ENCODE measurements around the gene LHX1. TPM values are rescaled to one million over a fixed set of nuclear protein-coding genes. Genes with fewer than 3 reads are reported as not detected.

The LHX1 gene
- total and polyA plus RNA-seq, 2 of the 8 experiments (the other 6 are each of a cell fraction or from before 2014, with no cell fraction given): 0.26 to 0.93 TPM

DNA sequence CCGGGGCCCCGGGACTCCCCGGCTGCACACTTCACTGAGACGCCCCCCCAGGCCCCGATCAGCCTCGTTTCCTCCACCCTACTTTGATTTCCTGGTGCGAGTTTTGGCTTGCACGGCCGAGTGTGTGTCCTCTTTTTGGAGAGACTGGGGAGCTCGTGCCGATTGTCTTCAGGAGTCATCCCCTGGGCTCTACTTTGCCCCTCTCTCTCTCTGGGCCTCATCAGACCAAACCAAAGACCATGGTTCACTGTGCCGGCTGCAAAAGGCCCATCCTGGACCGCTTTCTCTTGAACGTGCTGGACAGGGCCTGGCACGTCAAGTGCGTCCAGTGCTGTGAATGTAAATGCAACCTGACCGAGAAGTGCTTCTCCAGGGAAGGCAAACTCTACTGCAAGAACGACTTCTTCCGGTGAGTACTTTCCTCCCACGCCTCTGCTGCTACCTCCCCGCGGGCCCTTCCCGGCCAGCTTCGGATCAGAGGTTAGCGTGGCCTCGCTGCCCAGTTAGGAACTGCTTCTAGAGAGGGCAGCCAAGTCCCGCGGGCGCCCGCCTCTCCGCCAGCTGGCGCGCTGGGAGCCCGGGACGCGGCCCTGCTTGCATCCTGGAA, 787 bp downstream of the LHX1 start:
- Histone ChIP-seq H4K91ac (replicated peaks; ENCODE audit: insufficient read length, low read length) (peak overlapping the region; percentile 37), H2AK5ac (ENCODE audit: low read depth, low read length) (no peak overlapping the region), H3K56ac (replicated peaks; ENCODE audit: insufficient read length, low read depth, low read length) (no peak overlapping the region), H2AFZ (ENCODE audit: low read length) (no peak overlapping the region), H3K36me3 (ENCODE audit: control insufficient read depth in 2 of 4, insufficient read depth in 4 of 4, low read length in 3 of 4) (peaks cover 0 to 13% (median 0%) of the 10 kb centered on the region in 4 experiments; a peak in 1 of 8 replicates), H2BK15ac (ENCODE audit: low read length) (no peak overlapping the region), H2BK120ac (replicated peaks; ENCODE audit: low read depth, low read length) (no peak overlapping the region), H3K4me1 (replicated peaks in 1 of 4; ENCODE audit: control insufficient read depth in 3 of 4, insufficient read depth in 4 of 4, low read length in 3 of 4) (peaks cover 2 to 71% (median 53%) of the 10 kb centered on the region in 4 experiments), H3K23me2 (ENCODE audit: low read depth, low read length) (peaks cover 28% of the 10 kb centered on the region; the same call in 1 of the 2 replicates), H3K23ac (ENCODE audit: insufficient read length) (no peak overlapping the region), H3K9ac (replicated peaks in 1 of 4; ENCODE audit: extremely low read depth in 1 of 4, low read depth in 3 of 4, low read length in 3 of 4) (no peak overlapping the region), H3K18ac (ENCODE audit: extremely low read depth, low read length) (peak overlapping the region; percentile 40; the same call in 1 of the 2 replicates), H3K27ac (ENCODE audit: low read depth, low read length) (no peak overlapping the region), H3K4ac (replicated peaks; ENCODE audit: insufficient read length, low read depth, low read length) (no peak overlapping the region), H3K79me1 (ENCODE audit: low read depth, low read length) (no peaks in the 10 kb centered on the region), H2BK20ac (ENCODE audit: low read length) (0 out of 2 replicates have a peak overlapping the region, but pooled peaks have one; percentile 29), H3K4me2 (ENCODE audit: insufficient read depth in 1 of 2, low read depth in 2 of 2, low read length in 2 of 2) (peak overlapping the region; percentile 88 to 92), H3K27me3 (replicated peaks in 1 of 4; ENCODE audit: control insufficient read depth in 3 of 4, extremely low read depth in 1 of 4, insufficient read depth in 3 of 4, low read length in 3 of 4) (peaks cover 83 to 100% (median 94%) of the 10 kb centered on the region in 4 experiments), H3K9me3 (ENCODE audit: insufficient read depth in 2 of 2, low read depth in 1 of 2, low read length in 1 of 2) (no peaks in the 10 kb centered on the region; a peak in 1 of 4 replicates), H3K4me3 (ENCODE audit: extremely low read depth in 1 of 4, insufficient read depth in 2 of 4, low read depth in 3 of 4, low read length in 4 of 4) (peak overlapping the region; percentile 14 to 74 (median 47); a peak in 7 of 8 replicates), H2BK12ac (ENCODE audit: low read depth, low read length) (peak overlapping the region; percentile 52; the same call in 1 of the 2 replicates), H4K5ac (ENCODE audit: insufficient read length, low read depth, low read length) (no peak overlapping the region), H2BK5ac (ENCODE audit: low read depth, low read length) (peak overlapping the region; percentile 10; the same call in 1 of the 2 replicates), H4K8ac (ENCODE audit: extremely low read depth, insufficient read depth, low read length) (no peak overlapping the region), H4K20me1 (replicated peaks in 1 of 2; ENCODE audit: control insufficient read depth in 1 of 2, insufficient read depth in 2 of 2, low read length in 2 of 2) (peaks cover 14 to 30% of the 10 kb centered on the region in 2 experiments), H3K79me2 (ENCODE audit: control insufficient read depth in 1 of 2, insufficient read depth in 2 of 2, low read length in 2 of 2) (no peaks in the 10 kb centered on the region), H3K14ac (ENCODE audit: insufficient read length) (no peak overlapping the region)
- FAIRE-seq (no peak), DNase-seq (ENCODE audit: low read depth in 1 of 2, low spot score in 2 of 2) (peak in 1 of 2 experiments; percentile 76)
- 0 out of 2 replicates have a peak, but pooled peaks have one; percentile 7 for TF ChIP-seq CREB1 (IDR thresholded peaks at IDR 0.05)
- TF ChIP-seq SUZ12 (IDR thresholded peaks at IDR 0.05; ENCODE audit: low read length): no peak; the same call in 1 of the 2 replicates
- TF ChIP-seq, protein P1, sequence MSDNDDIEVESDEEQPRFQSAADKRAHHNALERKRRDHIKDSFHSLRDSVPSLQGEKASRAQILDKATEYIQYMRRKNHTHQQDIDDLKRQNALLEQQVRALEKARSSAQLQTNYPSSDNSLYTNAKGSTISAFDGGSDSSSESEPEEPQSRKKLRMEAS (IDR thresholded peaks at IDR 0.05): peak; percentile 25; the same call in 1 of the 2 replicates
- peak; percentile 70; the same call in 1 of the 2 replicates for TF ChIP-seq EGR1 (IDR thresholded peaks at IDR 0.05; ENCODE audit: borderline replicate concordance, low read depth, low read length)
- peak; percentile 42 for TF ChIP-seq CTBP2 (IDR thresholded peaks at IDR 0.05; ENCODE audit: borderline replicate concordance, insufficient read depth, insufficient read length, low read length)
- peak in 1 of 2 experiments; percentile 18; a peak in 1 of 3 replicates for TF ChIP-seq EP300 (IDR thresholded peaks at IDR 0.05; ENCODE audit: borderline replicate concordance in 1 of 2, low read depth in 2 of 2, low read length in 2 of 2)
- TF ChIP-seq KDM4A (IDR thresholded peaks at IDR 0.05; ENCODE audit: low read depth, low read length, severe bottlenecking): peak; percentile 29
- TF ChIP-seq SIN3A (conservative IDR thresholded peaks at IDR 0.05 in 1 of 2, IDR thresholded peaks at IDR 0.05 in 1 of 2; ENCODE audit: low read depth in 1 of 2, low read length in 2 of 2): 0 out of 4 replicates have a peak, but pooled peaks of 1 of the 2 experiments have one; percentile 55
- TF ChIP-seq TAF1 (IDR thresholded peaks at IDR 0.05; ENCODE audit: low read depth, low read length): no peak
- peak; percentile 2 for TF ChIP-seq EZH2 (IDR thresholded peaks at IDR 0.05; ENCODE audit: low read depth, low read length, severe bottlenecking)
- POLR2A ChIA-PET (ENCODE audit: partially characterized antibody): interaction anchor here (0.6 to 2.5 kb wide), 5 partner anchors 8 to 1761 kb away, joined by 3 to 11 read pairs (median 3); partner anchors contain the start of gene AATF
- CTCF ChIA-PET (ENCODE audit: partially characterized antibody): interaction anchor here (0.6 to 2.6 kb wide), 6 partner anchors 10 to 233 kb away, joined by 3 to 10 read pairs (median 4); partner anchors contain the start of gene AATF
- 2% methylated on average over 31 of the region's 36 CpGs; no CpG with 5 or more reads in 1 of the 2 experiments for WGBS, 2 experiments (ENCODE audit: extremely low coverage in 1 of 2, insufficient coverage in 1 of 2, insufficient read length in 1 of 2, insufficient replicate concordance in 2 of 2, low coverage in 1 of 2, low lambda C conversion rate in 2 of 2, missing lambda C conversion rate in 1 of 2)

All from H1 (cell line).